ENCODE measurements around the gene LPAR5. TPM values are rescaled to one million over a fixed set of nuclear protein-coding genes. Genes with fewer than 3 reads are reported as not detected.

LPAR5 gene
- total RNA-seq, 1 experiment from 2014 or later: 0.22 TPM

GRCh38 chr12:6575648-6576047, 60.1 kb downstream of the LPAR5 start:
- H3K9me3 ChIP-seq (ENCODE audit: control insufficient read depth, low read depth, low read length): no peaks in the 10 kb centered on the region
- H3K4me1 ChIP-seq (ENCODE audit: insufficient read depth, low read length): no peaks in the 10 kb centered on the region
- no peak overlapping the region for H4K91ac ChIP-seq (ENCODE audit: insufficient read length, low read depth, low read length)
- no peak overlapping the region for H3K14ac ChIP-seq (ENCODE audit: insufficient read depth, low read length)
- no peak overlapping the region for H3K23ac ChIP-seq (ENCODE audit: insufficient read length, low read depth, low read length)
- H3K79me1 ChIP-seq (ENCODE audit: insufficient read depth, low read depth, low read length, poor library complexity, severe bottlenecking): no peaks in the 10 kb centered on the region
- H3K56ac ChIP-seq (ENCODE audit: insufficient read length, low read depth, low read length): no peak overlapping the region
- no peaks in the 10 kb centered on the region for H3K27me3 Mint-ChIP-seq (ENCODE audit: low read depth)
- no peak overlapping the region for H2BK15ac ChIP-seq (ENCODE audit: low read depth, low read length)
- no peak overlapping the region for H4K8ac ChIP-seq (replicated peaks; ENCODE audit: insufficient read length, low read depth, low read length)
- H3K4me2 ChIP-seq (ENCODE audit: insufficient read depth, insufficient read length, low read length): no peak overlapping the region
- H4K5ac ChIP-seq (ENCODE audit: insufficient read length, low read depth, low read length): no peak overlapping the region
- H2BK120ac ChIP-seq (ENCODE audit: low read depth, low read length, poor library complexity, severe bottlenecking): no peak overlapping the region
- H3K27ac ChIP-seq (ENCODE audit: insufficient read length, low read depth, low read length): no peak overlapping the region
- H3K18ac ChIP-seq (ENCODE audit: insufficient read length, low read depth, low read length): no peak overlapping the region
- H3K4me1 Mint-ChIP-seq: peaks cover under 1% of the 10 kb centered on the region in 2 experiments; a peak in 1 of 4 replicates
- no peak overlapping the region for H3K4me3 Mint-ChIP-seq
- H3K4ac ChIP-seq (ENCODE audit: low read depth, low read length): no peak overlapping the region
- no peak overlapping the region for H2AK5ac ChIP-seq (ENCODE audit: insufficient read length, low read length)
- TF ChIP-seq, protein P1, sequence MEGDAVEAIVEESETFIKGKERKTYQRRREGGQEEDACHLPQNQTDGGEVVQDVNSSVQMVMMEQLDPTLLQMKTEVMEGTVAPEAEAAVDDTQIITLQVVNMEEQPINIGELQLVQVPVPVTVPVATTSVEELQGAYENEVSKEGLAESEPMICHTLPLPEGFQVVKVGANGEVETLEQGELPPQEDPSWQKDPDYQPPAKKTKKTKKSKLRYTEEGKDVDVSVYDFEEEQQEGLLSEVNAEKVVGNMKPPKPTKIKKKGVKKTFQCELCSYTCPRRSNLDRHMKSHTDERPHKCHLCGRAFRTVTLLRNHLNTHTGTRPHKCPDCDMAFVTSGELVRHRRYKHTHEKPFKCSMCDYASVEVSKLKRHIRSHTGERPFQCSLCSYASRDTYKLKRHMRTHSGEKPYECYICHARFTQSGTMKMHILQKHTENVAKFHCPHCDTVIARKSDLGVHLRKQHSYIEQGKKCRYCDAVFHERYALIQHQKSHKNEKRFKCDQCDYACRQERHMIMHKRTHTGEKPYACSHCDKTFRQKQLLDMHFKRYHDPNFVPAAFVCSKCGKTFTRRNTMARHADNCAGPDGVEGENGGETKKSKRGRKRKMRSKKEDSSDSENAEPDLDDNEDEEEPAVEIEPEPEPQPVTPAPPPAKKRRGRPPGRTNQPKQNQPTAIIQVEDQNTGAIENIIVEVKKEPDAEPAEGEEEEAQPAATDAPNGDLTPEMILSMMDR (conservative IDR thresholded peaks at IDR 0.05): no peak
- no peak overlapping the region for H3T11ph ChIP-seq (ENCODE audit: low read length)
- no peaks in the 10 kb centered on the region for H3K27me3 ChIP-seq (ENCODE audit: insufficient read depth, low read length)
- H3K27ac Mint-ChIP-seq: peak overlapping the region in 1 of 3 experiments; percentile 0; a peak in 2 of 7 replicates
- no peak overlapping the region for H2BK5ac ChIP-seq (ENCODE audit: insufficient read length, low read length)
- 100% methylated on average over 5 of the region's 8 CpGs for WGBS (ENCODE audit: extremely low coverage, insufficient read length, low lambda C conversion rate)
- no peak overlapping the region for H2AFZ ChIP-seq (ENCODE audit: low read length)
- peaks cover 58 to 97% (median 77%) of the 10 kb centered on the region in 3 experiments for H3K36me3 Mint-ChIP-seq (ENCODE audit: insufficient read depth in 1 of 3, low read depth in 3 of 3)
- no peaks in the 10 kb centered on the region for H3K23me2 ChIP-seq (ENCODE audit: insufficient read length, low read depth, low read length, poor library complexity, severe bottlenecking)
- H3K9me3 Mint-ChIP-seq: no peaks in the 10 kb centered on the region
- H2BK20ac ChIP-seq (ENCODE audit: low read depth, low read length, poor library complexity, severe bottlenecking): no peak overlapping the region
- H4K20me1 ChIP-seq (ENCODE audit: control insufficient read depth, insufficient read depth, insufficient read length): no peaks in the 10 kb centered on the region
- H3K79me2 ChIP-seq (ENCODE audit: insufficient read depth, low read length): no peaks in the 10 kb centered on the region
- H2BK12ac ChIP-seq (ENCODE audit: insufficient read length, low read depth, low read length): no peak overlapping the region
- no peak for DNase-seq
- no peak overlapping the region for H3K9ac ChIP-seq (ENCODE audit: extremely low read depth, insufficient read length, low read length)

Data from H9 (cell line).